HFFc6 (cell line): ENCODE results near the gene BAG5. TPM values are rescaled to one million over a fixed set of nuclear protein-coding genes. Genes with fewer than 3 reads are reported as not detected.
A peak's percentile ranks its signal among the peaks of the same experiment; 100 is the strongest.

Experiments
- DNase-seq: peaks from one replicate; pipeline ENCODE4 v3.0.0-alpha.2; 2018
- H3K27ac Mint-ChIP-seq: 2 replicates; pipeline ENCODE4 v1.8.0; 2020; ENCODE audit warnings: mild to moderate bottlenecking, mixed read lengths
- H3K27me3 Mint-ChIP-seq: 2 replicates; pipeline ENCODE4 v1.8.0; 2021; ENCODE audit warnings: mild to moderate bottlenecking, moderate library complexity, mixed read lengths; ENCODE audit not compliant: insufficient read depth
- H3K36me3 Mint-ChIP-seq: 2 replicates; pipeline ENCODE4 v1.8.0; 2021; ENCODE audit warnings: low read depth, mixed read lengths
- H3K4me1 Mint-ChIP-seq: 2 replicates; pipeline ENCODE4 v1.8.0; 2020; ENCODE audit warnings: low read depth, mixed read lengths
- H3K4me3 Mint-ChIP-seq: 2 replicates; pipeline ENCODE4 v1.8.0; 2020; ENCODE audit warnings: mild to moderate bottlenecking, moderate library complexity, mixed read lengths
- H3K9me3 Mint-ChIP-seq: 2 replicates; pipeline ENCODE4 v1.8.0; 2020; ENCODE audit warnings: mild to moderate bottlenecking, mixed read lengths
- CTCF ChIP-seq: fragments of 200-600 bp; sonication (generic); IDR thresholded peaks from 2 replicates; pipeline ENCODE4 v1.5.0; 2021; ENCODE audit warnings: antibody characterized with exemption, mild to moderate bottlenecking
- total RNA-seq, 6 experiments: library from RNA; stranded (reverse); fragmentation: NEBNext Ultra II Directional; extraction: Animal tissue kit (Norgen Biotek cat#: 25700); gene quantifications; 2 replicates in 1 of 6; 3 replicates in 5 of 6; pipeline ENCODE4 v1.2.3, GENCODE V29; 2021

BAG5 gene
- total RNA-seq, 6 experiments from 2014 or later = 22.6 to 25.8 (median 23.6) TPM

DNA sequence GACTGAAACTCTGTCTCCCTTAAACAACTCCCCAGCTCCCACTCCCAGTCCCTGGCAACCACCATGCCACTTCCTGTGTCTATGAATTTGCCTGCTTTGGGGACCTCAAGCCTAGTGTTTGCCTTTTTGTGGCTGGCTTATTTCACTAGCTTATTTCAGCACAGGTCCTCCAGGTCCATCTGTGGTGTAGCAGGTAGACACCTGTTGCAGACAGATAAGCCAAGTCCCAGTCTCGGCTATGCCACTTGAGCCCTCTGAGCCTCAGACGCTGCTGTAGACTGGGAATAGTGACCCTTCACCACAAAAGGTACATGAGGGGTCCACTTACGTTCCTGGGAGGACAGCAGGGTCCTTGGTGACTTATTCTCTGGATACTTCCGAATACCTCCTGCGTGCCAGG is 42.2 kb upstream of the BAG5 start:
- peaks cover 16% of the 10 kb centered on the region for H3K4me1 Mint-ChIP-seq
- H3K36me3 Mint-ChIP-seq = peaks cover 4% of the 10 kb centered on the region; the same call in 1 of the 2 replicates
- no peak for TF ChIP-seq CTCF
- no peak overlapping the region for H3K27ac Mint-ChIP-seq
- H3K9me3 Mint-ChIP-seq = peaks cover 6% of the 10 kb centered on the region
- peaks cover 9% of the 10 kb centered on the region for H3K27me3 Mint-ChIP-seq
- no peak overlapping the region for H3K4me3 Mint-ChIP-seq
- DNase-seq = no peak

- H3K4me3 Mint-ChIP-seq = no peak overlapping the region
- peaks cover 6% of the 10 kb centered on the region; the same call in 1 of the 2 replicates for H3K27me3 Mint-ChIP-seq
Measured at GRCh38 chr14:103600503-103600902, 38.0 kb upstream of the BAG5 start.

GRCh38 chr14:103597623-103598377 is 35.3 kb upstream of the BAG5 start:
- Mint-ChIP-seq H3K4me1 (peaks cover 38% of the 10 kb centered on the region), H3K27me3 (peaks cover 5% of the 10 kb centered on the region; the same call in 1 of the 2 replicates), H3K36me3 (peaks cover 3% of the 10 kb centered on the region; the same call in 1 of the 2 replicates), H3K9me3 (no peaks in the 10 kb centered on the region), H3K27ac (peak overlapping the region; percentile 69), H3K4me3 (peak overlapping the region; percentile 62)
- no peak for TF ChIP-seq CTCF
- peak; percentile 87 for DNase-seq

More at GRCh38 chr14:103600503-103600902, 38.0 kb upstream of the BAG5 start:
- peaks cover 3% of the 10 kb centered on the region; the same call in 1 of the 2 replicates for H3K36me3 Mint-ChIP-seq
- peaks cover 16% of the 10 kb centered on the region for H3K4me1 Mint-ChIP-seq
- no peaks in the 10 kb centered on the region for H3K9me3 Mint-ChIP-seq
- no peak for DNase-seq
- H3K27ac Mint-ChIP-seq = no peak overlapping the region
- TF ChIP-seq CTCF = 0 out of 2 replicates have a peak, but pooled peaks have one; percentile 11

GRCh38 chr14:103594265-103594664 is 31.8 kb upstream of the BAG5 start:
- H3K27me3 Mint-ChIP-seq = peaks cover 5% of the 10 kb centered on the region; the same call in 1 of the 2 replicates
- no peaks in the 10 kb centered on the region for H3K9me3 Mint-ChIP-seq
- peak; percentile 80 for DNase-seq
- H3K27ac Mint-ChIP-seq = peak overlapping the region; percentile 85
- H3K4me1 Mint-ChIP-seq = peaks cover 38% of the 10 kb centered on the region
- no peak; the same call in 1 of the 2 replicates for TF ChIP-seq CTCF
- peaks cover 4% of the 10 kb centered on the region for H3K36me3 Mint-ChIP-seq
- H3K4me3 Mint-ChIP-seq = peak overlapping the region; percentile 66

GRCh38 chr14:103593577-103593976 is 31.1 kb upstream of the BAG5 start:
- Mint-ChIP-seq H3K36me3 (peaks cover 9% of the 10 kb centered on the region), H3K27me3 (peaks cover 5% of the 10 kb centered on the region; the same call in 1 of the 2 replicates), H3K9me3 (no peaks in the 10 kb centered on the region), H3K4me3 (no peak overlapping the region), H3K27ac (peak overlapping the region; percentile 85; the same call in 1 of the 2 replicates), H3K4me1 (peaks cover 38% of the 10 kb centered on the region)
- TF ChIP-seq CTCF = no peak
- DNase-seq = no peak
